K562 (cell line): ENCODE results near the gene PADI4. TPM values are rescaled to one million over a fixed set of nuclear protein-coding genes. Genes with fewer than 3 reads are reported as not detected.

Source experiments
- C11orf30 ChIP-seq: fragments of 450-650 bp; IDR thresholded peaks from 2 replicates; pipeline ENCODE4 v1.6.1; 2016; ENCODE audit warnings: low read depth, mild to moderate bottlenecking
- CSDE1 ChIP-seq, 2 experiments: fragments of 450-650 bp; IDR thresholded peaks; 2 replicates each; pipeline ENCODE4 v1.6.1; 2016; ENCODE audit warnings: mild to moderate bottlenecking in 1 of 2
- GATAD2B ChIP-seq: fragments of 450-650 bp; IDR thresholded peaks from 2 replicates; pipeline ENCODE4 v1.6.1; 2017; ENCODE audit warnings: mild to moderate bottlenecking, borderline replicate concordance
- HMGN3 ChIP-seq: IDR thresholded peaks from 2 replicates; pipeline ENCODE4 v1.6.1; 2011; ENCODE audit warnings: borderline replicate concordance, low read depth, mild to moderate bottlenecking, mixed read lengths, low read length; ENCODE audit not compliant: insufficient read length; ENCODE audit errors: extremely low read depth
- HNRNPLL ChIP-seq: fragments of 200-400 bp; formaldehyde crosslinking; IDR thresholded peaks from 2 replicates; pipeline ENCODE4 v1.6.1; 2017; ENCODE audit warnings: low read length, low read depth, mild to moderate bottlenecking; ENCODE audit not compliant: poor library complexity, severe bottlenecking
- MCM5 ChIP-seq: fragments of 450-650 bp; IDR thresholded peaks from 2 replicates; pipeline ENCODE4 v1.6.1; 2016; ENCODE audit warnings: low read depth
- MLLT1 ChIP-seq, 2 experiments: fragments of 450-650 bp; IDR thresholded peaks; 2 replicates each; pipeline ENCODE4 v1.6.1; 2016
- NCOA2 ChIP-seq, 2 experiments: fragments of 450-650 bp; IDR thresholded peaks; 2 replicates each; pipeline ENCODE4 v1.6.1; 2018; ENCODE audit warnings: mild to moderate bottlenecking in 2 of 2, moderate library complexity in 1 of 2; ENCODE audit not compliant: partially characterized antibody in 2 of 2
- NELFE ChIP-seq: IDR thresholded peaks from 2 replicates; pipeline ENCODE4 v1.6.1; 2011; ENCODE audit warnings: mild to moderate bottlenecking; ENCODE audit not compliant: insufficient read depth, insufficient read length
- NFIC ChIP-seq: fragments of 450-650 bp; IDR thresholded peaks from 2 replicates; pipeline ENCODE4 v1.6.1; 2017; ENCODE audit warnings: mild to moderate bottlenecking, inconsistent platforms
- NR4A1 ChIP-seq, 2 experiments: fragments of 250-450 bp in 1 of 2; fragments of 450-650 bp in 1 of 2; sonication (Bioruptor Pico) in 1 of 2; IDR thresholded peaks; 2 replicates each; pipeline versions ENCODE4 v1.4.0 to v1.6.1; 2016 to 2020; ENCODE audit warnings: mild to moderate bottlenecking in 2 of 2, missing compliant biosample characterization in 1 of 2, missing genetic modification characterization in 1 of 2, moderate library complexity in 1 of 2
- SNAPC5 ChIP-seq: fragments of 250-450 bp; sonication (Bioruptor Pico); IDR thresholded peaks from 2 replicates; pipeline ENCODE4 v1.8.0; 2021; ENCODE audit warnings: moderate library complexity, mild to moderate bottlenecking, inconsistent platforms
- ZBTB33 ChIP-seq: sonication (generic); formaldehyde crosslinking; IDR thresholded peaks from 2 replicates; pipeline ENCODE4 v1.8.1; 2023; ENCODE audit warnings: mild to moderate bottlenecking, missing genetic modification reagents
- ZFX ChIP-seq: sonication (generic); formaldehyde crosslinking; IDR thresholded peaks from 2 replicates; pipeline ENCODE4 v1.8.0; 2022; ENCODE audit warnings: mild to moderate bottlenecking, missing genetic modification reagents, moderate library complexity
- ZNF124 ChIP-seq: sonication (generic); formaldehyde crosslinking; IDR thresholded peaks from 2 replicates; pipeline ENCODE4 v1.8.1; 2022; ENCODE audit warnings: missing genetic modification reagents
- polyA plus RNA-seq, 8 experiments: library from polyadenylated mRNA; depleted of rRNA in 4 of 8; stranded (reverse) in 5 of 8; unstranded in 3 of 8; fragments of >200 nt; fragmentation: Nextera tagmentation in 2 of 8; fragmentation: Illumina TruSeq in 1 of 8; extraction: Ambion mirVana in 2 of 8; extraction: Trizol in 1 of 8; gene quantifications; 2 replicates each; pipeline versions ENCODE4 v1.2.1 to v1.2.3, GENCODE V29; 2011 to 2014; ENCODE audit warnings: inconsistent platforms in 1 of 8, missing spikeins in 1 of 8
- total RNA-seq, 7 experiments: library from RNA; depleted of rRNA in 6 of 7; stranded (reverse); fragments of >200 nt in 6 of 7; fragmentation: Illumina TruSeq in 2 of 7; extraction: Trizol in 2 of 7; gene quantifications; 2 replicates each; pipeline versions ENCODE4 v1.2.1 to v1.2.3, GENCODE V29; 2011 to 2021; ENCODE audit warnings: low replicate concordance in 1 of 7
- TF ChIP-seq, protein P1 (sequence below): IDR thresholded peaks from 2 replicates; pipeline ENCODE4 v1.6.1; 2011; ENCODE audit warnings: borderline replicate concordance, low read depth, mild to moderate bottlenecking, moderate library complexity, low read length; ENCODE audit not compliant: insufficient read depth, poor library complexity, severe bottlenecking

Gene PADI4
- total and polyA plus RNA-seq, 9 of the 15 experiments (the other 6 are each of a cell fraction or from before 2014, with no cell fraction given): 0.22 to 0.33 TPM; not detected in 7

GRCh38 chr1:17359031-17359430 lies 51.0 kb downstream of the PADI4 start (continued):
- no peak for TF ChIP-seq ZNF124 (CRISPR knock-in tag)
- 0 out of 2 replicates have a peak, but pooled peaks have one; percentile 34 for TF ChIP-seq ZBTB33 (CRISPR knock-in tag)
- TF ChIP-seq CSDE1 (IDR thresholded peaks at IDR 0.05): no peak
- TF ChIP-seq NELFE: no peak
- no peak for TF ChIP-seq SNAPC5
- no peak for TF ChIP-seq C11orf30
- TF ChIP-seq NFIC: no peak
- no peak for TF ChIP-seq NR4A1 (CRISPR knock-in tag; IDR thresholded peaks at IDR 0.05)
- TF ChIP-seq NR4A1 (tag; IDR thresholded peaks at IDR 0.05): no peak
- TF ChIP-seq ZFX: no peak
- TF ChIP-seq HNRNPLL: no peak
- TF ChIP-seq NCOA2 (IDR thresholded peaks at IDR 0.05; ENCODE audit: partially characterized antibody in 2 of 2): no peak
- no peak for TF ChIP-seq MCM5
- TF ChIP-seq, protein P1, sequence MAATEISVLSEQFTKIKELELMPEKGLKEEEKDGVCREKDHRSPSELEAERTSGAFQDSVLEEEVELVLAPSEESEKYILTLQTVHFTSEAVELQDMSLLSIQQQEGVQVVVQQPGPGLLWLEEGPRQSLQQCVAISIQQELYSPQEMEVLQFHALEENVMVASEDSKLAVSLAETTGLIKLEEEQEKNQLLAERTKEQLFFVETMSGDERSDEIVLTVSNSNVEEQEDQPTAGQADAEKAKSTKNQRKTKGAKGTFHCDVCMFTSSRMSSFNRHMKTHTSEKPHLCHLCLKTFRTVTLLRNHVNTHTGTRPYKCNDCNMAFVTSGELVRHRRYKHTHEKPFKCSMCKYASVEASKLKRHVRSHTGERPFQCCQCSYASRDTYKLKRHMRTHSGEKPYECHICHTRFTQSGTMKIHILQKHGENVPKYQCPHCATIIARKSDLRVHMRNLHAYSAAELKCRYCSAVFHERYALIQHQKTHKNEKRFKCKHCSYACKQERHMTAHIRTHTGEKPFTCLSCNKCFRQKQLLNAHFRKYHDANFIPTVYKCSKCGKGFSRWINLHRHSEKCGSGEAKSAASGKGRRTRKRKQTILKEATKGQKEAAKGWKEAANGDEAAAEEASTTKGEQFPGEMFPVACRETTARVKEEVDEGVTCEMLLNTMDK: no peak
- TF ChIP-seq GATAD2B: no peak
- TF ChIP-seq MLLT1 (IDR thresholded peaks at IDR 0.05): peak in 1 of 2 experiments; percentile 29; a peak in 1 of 4 replicates
- no peak for TF ChIP-seq HMGN3
